HuH-7.5 (cell line): ENCODE data around the gene MKLN1.

Experiments used
- DNase-seq: peaks from one replicate; pipeline ENCODE4 v3.0.0; 2011; ENCODE audit warnings: low spot score

MKLN1 gene

DNA sequence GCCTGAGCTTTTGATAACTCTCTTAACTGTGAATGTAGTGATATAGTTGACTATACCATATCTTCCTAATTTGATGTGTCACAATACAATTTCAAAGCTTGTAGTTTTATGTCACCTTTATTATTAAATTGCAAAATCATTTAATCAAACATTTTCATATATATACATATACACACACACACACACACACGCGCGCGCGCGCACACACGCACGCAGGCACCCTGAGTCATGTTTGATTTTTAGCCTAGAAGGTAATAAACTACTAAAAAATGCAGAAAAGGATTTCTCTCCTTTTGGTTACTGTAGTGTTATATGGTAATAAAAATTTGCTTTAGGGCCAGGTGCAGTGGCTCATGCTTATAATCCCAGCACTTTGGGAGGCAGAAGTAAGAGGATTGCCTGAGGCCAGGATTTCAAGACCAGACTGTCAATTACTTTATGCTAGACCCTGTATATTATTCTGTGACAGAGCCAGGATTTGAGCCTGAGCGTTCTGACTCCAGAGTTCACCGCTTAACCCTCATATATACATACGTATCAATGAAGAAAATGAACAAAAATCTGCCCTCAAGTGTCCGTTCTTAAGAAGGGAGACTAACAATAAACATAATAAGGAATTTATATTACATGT, 139.2 kb downstream of the MKLN1 start:
- DNase-seq = no peak

DNA sequence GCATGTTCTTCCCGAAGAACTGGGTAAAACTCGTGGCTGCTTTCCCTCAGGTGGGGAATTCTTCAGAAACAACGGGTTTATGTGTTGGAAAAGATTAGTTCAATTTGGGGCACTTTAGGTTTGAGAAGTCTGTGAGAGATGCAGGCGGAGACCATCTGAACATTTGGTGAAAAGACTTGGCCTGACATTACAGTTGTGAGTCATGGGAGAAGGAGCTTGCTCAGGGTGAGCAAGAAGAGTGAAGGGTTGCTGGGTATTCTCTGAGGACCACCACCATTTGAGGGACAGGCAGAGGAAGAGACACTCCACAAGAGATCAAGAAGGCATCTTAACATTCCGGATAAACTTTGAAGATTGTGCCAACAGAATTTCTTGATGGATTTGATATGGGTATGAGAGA, 140.1 kb downstream of the MKLN1 start:
- DNase-seq = no peak

DNA sequence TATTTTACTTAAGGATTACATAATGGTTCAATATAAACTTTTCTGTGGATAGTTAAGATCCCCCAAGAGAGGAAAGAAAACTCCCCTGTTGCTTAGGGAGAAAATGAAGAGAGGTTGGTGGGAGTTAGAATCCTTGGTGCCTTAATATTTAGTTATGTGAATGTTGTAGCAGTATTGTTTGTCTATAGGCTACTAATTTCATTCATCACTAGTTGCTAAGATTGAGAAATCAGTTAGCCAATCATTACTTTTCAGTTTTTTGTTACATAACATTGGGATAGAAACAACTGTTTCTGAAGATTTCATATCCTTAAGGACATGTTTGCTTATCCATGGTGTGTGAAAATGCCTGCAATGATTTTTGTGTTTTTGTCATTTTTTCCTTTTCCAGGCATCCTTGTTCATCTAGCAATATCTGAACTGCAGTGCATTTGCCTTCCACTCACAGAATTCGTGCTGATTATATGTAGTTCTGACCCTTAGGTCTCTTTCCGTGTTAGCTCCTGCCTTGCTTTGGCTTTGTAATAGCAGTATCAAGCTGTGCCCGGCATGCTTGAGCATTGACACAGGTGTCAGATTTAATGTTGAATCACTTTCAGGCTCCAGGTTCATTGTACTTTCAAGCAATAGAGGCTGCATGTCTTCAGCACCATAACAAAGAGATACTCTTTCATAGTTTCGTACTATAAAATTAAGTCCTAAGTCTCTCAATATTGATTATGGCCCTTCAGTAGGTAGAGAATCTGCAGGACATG, 143.8 kb downstream of the MKLN1 start:
- no peak for DNase-seq

DNA sequence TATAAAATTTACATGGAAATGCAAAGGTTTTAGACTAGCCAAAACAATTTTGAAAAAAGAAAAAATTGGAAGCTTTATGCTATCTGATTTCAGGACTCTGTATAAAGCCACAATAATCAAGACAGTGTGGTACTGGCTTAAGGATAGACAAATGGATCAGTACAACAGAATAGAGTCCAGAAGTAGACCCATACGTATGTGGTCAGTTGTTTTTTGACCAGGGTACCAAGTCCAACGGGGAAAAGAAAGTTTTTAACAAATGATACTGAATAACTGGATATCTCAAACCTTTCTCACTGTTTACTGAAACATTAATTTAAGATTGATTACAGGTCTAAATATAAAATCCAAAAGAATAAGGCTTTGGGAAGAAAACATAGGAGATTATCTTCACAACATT, 149.1 kb downstream of the MKLN1 start:
- no peak for DNase-seq

DNA sequence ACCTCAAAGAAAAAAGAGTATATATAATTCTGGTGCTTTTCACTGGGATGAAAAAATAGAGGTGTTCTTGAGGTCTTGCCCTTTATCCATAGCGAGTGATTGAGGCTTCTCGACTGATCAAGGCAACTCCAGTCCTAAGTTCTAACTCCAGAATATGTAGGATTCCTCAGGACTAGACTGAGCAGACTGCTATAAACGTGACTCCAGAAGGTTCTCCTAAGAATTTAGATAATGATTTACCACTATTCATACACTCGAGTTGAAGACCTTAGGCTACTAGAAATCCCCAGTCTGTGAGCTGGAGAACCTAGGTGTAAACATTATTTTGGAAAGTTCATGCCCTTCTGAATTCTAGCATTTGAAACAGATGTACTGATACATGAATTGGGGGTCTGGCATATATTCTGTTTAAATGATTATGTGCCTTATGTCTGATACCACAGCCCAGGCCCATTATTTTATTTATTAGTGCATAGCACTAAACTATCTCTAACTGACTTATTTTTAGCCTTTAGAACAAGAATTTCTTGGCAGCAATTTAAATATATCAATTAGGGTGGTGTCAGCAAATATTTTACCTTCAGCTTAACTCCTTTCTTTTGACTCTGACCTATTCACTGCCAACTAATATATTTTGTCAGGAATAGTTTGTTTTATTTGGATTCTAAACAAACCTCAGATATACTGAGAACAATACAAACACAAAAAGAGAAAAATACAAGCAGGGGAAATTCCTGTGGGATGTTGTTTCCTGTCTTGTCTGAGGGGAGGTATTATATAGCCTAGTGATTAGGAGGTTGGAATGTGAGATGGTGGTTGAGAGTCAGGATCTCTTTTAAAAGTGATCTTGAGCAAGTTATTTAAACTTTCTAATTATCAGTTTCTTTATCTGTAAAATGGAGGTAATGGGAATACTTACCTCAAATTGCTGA, 153.0 kb downstream of the MKLN1 start:
- DNase-seq = peak; percentile 9

DNA sequence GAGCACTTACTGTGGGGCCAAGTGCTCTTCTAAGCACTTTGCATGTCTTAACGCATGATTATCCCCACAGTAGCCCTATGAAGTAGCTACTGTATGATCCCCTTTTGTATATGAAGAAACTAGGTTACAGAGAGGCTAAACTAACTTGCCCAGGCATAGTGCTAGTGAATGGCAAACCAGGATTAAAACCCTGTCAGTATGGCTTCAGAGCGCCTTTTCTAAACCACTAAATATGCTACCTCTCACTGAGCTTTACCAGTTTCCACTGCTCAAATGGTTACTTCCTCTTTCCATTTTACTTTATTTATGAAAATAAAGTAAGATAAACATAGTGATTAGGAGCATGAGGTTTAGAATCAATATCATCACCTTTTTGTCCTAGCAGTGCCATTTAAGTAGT, 155.1 kb downstream of the MKLN1 start:
- DNase-seq = no peak

DNA sequence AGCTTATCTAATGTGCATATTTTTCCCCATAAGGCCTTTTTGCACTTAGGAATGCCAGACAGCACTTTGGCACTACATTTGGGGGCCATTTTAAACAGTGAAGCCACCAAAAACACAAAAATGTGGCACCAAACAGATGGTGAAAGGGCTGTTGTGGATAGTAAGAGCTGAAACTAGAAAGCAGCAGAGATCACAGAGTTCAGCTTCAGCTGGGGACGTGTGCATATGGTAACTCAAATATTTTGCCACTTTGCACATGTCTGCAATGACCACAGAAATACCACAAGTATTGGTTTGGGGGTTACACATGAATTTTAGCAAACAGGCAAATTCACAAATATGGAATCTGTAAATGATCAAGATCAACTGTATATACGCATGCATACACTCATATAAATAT, 155.9 kb downstream of the MKLN1 start:
- no peak for DNase-seq

DNA sequence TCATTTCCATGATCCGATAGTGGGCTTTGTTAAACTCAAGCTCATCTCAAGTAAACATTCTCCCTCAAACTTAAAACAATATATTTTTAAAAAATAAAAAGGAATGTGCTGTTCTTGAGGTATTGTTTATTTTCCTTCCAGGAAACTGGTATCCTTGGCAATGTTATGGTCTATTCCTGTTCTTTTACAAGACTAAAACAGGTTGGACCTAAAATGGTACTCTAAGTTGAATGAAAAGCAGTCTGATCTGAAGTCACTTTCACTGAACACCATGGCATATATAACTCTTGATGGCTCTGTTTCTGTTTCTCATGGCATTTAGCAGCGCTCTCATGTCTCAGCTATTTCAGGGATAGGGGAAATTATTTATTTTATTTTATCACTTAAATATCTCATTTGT, 158.7 kb downstream of the MKLN1 start:
- DNase-seq = no peak

DNA sequence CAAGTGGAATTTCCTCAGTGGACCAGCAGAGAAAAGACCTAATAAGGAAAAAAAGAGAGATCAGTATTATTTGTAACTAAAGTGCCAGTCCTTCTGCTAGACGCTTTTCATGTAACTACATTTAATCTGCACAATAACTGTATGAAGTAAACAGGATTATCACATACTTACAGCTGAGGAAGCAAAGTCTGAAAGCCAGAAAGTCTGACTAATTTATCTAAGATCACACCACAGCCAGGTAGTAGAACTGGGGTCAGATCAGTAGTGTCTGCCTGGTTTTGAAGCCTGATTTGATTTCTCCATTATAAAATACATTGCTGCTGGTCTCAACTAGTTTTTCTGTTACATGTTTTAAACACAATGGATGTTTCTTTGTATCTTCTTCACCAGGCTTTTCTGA, 159.5 kb downstream of the MKLN1 start:
- no peak for DNase-seq

DNA sequence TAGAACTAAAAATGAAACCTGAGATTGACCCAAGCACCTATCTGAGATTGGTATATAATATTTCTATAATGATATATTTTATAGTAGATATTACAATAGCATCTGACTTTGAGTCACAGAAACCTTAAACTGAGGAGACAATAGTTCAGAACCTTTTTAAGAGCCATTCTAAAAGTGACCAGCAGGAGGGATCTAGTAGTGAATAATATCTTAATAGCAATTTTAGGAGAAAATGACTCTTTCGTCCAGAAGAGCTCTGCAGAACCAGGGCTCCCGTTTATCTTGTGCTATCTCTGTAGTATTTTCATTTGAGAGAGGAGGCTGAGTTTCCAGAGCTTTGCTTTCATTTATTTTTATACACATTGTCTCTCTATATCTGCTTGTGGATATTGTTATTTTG, 160.7 kb downstream of the MKLN1 start:
- no peak for DNase-seq

DNA sequence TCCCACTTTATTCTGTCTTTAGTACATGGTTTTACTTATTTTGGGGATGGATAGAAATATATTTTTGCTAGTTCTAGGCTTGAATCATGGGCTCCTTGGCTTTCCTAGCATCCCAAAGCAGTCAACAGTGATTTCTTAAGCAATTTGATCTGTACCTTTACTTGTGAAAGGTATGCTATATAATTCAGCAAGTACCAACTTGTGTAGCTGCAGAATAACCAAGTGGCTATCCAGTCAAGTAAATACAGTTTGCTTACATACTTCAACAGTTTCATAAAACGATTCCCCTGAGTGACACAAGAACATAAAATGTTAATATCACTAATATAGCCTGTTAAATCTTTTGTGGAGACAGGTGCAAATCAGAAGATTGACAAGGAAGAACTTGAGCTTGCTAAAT, 161.5 kb downstream of the MKLN1 start:
- DNase-seq = no peak

DNA sequence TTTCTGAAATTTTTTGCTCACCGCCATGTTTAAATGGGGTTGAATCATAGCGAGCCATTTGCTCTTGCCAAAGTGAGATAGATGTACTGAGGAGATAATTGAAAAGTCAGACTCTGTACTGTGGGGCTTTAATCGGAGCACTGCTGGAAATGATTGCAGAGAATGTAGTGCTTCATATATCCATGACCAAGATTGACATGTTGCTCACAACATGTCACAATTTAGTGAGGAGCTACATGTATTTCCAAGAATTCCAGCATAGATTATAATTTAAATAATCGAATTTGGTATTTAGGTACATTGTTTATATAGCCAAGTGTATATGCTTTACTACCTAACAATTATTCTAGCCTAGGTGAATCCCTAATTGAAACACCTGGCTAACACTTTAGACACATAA, 162.2 kb downstream of the MKLN1 start:
- no peak for DNase-seq

DNA sequence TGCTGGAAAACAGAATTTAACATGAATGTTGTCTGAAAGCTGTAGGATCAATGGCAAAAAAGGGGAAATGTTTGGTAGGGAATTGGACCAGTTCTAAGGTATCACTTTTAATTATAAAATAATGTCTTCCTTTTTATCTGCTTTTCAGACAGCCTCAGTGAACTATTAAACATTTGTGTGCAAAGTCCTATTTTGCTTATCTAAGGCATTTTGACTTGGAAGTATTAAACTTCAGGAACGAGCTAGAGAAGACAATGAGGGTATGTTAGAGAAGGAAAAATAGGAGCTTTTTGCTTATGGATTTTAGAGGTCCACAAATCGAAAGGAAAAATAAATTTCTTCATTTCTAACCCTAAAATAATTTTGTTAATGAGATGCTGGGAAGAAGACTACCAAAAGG, 165.4 kb downstream of the MKLN1 start:
- no peak for DNase-seq

DNA sequence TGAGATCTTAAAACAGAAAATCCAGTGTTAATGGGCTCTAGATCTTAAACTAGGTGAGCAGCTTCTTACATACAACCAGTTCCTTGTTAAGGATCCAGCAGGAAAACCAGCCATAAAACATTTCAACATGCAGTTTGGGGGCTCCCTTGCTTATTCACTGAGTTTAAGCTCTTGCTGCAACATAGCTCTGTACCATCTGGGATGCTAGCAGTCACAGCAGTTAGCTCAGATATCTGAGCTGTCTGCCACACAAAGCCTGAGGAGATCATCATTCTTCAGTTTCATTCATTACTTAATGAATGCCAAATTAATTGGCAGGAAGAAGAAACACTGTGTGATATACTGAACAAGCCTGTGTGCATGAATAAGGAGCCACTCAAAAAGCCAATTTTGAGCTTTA, 165.9 kb downstream of the MKLN1 start:
- no peak for DNase-seq

DNA sequence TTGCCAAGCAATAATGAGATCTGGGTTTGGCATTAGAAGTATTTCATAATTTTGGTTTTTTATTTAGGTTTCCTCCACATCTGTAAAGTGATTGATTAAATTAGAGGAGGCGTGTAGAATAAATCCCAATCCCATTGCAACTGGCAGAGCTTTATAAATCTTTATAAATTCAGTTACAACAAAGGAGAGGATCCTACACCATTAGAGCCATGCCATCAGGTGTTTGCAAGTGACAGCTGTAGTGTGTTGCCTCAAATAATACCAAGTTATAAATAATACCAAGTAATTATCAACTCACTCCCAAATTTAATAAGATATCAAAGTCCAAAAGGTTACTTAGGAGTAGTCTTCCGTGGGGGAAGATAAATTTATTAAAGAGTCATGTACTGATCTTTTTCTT, 166.5 kb downstream of the MKLN1 start:
- DNase-seq = no peak

DNA sequence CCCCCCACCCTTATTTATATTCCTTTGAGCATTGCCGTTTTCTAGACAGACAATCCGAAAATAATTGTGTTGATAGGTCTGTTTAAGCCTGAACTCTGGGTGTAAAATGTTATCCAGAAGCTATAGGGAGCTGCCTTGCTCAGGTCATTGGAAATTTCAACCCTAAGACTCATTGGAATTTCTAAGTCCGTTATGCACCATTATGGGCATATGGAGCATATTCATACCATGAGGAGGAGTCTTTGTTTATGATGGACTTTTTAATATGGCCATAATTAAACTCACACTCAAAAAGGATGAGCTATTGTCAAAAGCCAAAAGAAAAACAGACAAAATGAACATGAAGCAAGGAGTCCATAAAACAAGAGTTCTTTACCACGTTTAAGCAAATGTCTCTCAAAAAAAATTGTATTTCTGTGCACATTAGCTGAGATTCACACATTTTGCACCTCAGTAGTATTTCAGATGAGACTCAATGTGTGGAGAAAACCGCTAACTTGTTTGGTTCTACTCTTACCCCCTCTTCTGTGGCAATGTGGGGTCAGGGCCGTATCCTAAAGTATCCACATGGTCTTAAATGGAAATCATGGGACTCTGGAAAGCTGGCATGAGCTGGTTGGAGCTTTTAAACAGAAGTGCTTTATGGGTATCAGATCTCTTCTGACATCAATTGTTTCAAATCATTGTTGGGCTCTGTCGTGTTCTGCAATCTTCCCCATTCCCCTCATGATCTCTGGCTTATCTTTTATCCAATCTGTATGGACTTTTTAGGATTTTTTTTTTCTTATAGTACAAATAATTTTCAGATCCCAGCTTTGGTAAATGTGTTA, 168.2 kb downstream of the MKLN1 start:
- no peak for DNase-seq

DNA sequence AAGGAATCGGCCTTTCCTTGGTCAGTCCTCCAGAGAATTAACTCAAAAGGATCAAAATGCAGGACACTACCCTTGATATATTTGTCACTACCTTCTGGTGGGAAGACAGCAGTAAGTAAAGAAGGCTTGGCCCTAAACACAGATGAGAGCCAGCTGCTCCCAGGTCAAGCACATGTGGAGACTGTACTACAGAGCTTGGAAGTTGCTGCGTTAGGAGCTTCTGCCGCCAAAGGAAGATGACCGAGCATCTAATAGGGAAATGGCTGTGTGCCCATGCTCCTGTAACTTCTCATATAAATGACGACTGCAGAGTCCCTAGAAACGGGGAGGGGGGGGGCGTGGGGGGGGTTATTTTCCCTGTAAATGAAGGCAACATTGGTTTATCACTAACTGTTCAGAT, 169.8 kb downstream of the MKLN1 start:
- DNase-seq = no peak

DNA sequence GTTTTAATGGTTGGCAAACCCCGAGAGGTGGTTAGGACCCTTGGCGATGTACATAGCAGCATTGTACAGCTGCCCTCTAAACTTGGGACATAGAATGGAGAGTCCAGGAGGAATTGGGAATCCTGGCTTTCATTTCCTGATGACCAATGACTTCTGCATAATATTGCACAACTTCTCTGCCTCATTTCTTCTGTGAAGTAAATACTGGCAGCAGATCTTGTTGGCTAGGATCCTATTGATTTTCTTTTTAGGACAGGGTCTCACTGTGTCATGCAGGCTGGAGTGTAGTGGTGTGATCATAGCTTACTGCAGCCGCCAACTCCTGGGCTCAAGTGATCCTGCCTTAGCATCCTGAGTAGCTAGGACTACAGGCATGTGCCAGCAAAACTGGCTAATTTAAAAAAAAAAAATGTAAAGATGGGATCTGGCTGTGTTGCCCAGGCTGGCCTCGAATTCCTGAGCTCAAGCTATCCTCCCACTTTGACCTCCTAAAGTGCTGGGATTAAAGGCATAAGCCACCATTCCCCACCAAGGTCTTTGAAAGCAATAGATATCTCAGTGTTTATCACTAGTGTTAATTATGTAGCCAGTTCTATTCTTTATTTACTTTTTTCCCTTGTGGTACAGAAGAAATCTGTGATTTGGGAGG, 170.7 kb downstream of the MKLN1 start:
- no peak for DNase-seq

DNA sequence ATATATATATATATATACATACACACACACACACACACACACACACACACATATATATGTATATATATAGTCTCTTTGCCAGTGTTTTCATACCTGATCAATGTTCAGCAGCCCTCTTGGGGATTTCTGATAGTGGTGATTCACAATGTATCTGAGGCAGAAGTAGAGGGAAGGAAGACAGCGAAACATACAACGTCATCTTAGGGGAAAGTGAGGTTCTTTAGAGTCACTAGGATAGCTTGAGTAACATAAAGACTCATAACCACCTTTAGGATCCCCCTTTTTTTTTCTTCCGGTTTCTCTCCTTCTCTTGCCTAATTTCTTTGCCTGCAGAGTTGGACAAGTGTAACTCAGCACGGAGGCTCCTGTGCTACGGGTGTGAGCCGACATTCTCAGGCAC, 172.1 kb downstream of the MKLN1 start:
- no peak for DNase-seq

DNA sequence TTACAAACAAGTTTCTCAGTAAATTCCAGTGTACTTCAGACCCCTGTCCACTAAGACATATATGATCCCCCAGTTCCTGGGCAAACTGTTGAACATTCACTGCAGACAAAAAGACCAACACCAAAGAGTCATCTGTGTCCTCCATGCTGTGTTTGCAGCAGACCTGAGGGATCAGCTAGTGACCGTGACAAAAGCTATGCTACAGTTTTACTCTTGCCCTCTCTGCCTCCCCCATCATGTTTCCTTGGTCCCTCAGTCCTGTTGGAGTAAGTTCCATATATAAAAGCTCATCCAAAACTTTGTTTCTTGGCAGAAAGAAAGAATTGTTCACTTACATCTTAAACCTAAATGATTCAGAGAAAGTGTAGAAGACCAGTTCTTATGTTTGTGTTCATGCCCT, 172.7 kb downstream of the MKLN1 start:
- no peak for DNase-seq

DNA sequence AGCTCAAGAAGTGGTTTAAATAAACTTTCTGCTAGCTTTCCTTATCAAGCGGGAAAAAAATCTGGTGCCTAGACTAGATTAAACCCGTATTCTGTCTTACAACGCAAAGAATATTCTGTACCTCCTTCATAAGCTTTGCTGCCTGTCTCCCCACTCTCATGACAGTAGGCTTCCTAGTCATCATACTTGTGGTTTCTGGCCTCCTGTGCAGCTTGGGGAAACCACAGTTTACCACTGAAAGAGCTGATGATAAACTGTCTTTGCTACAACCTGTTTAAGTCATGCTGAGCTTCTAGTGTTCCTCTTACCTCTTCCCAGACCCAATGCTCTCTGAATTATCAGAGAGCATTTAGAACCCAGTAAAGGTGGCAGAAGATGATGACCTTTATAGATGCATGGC, 173.7 kb downstream of the MKLN1 start:
- DNase-seq = no peak
